ENCODE data around the gene TENM4.

DNA sequence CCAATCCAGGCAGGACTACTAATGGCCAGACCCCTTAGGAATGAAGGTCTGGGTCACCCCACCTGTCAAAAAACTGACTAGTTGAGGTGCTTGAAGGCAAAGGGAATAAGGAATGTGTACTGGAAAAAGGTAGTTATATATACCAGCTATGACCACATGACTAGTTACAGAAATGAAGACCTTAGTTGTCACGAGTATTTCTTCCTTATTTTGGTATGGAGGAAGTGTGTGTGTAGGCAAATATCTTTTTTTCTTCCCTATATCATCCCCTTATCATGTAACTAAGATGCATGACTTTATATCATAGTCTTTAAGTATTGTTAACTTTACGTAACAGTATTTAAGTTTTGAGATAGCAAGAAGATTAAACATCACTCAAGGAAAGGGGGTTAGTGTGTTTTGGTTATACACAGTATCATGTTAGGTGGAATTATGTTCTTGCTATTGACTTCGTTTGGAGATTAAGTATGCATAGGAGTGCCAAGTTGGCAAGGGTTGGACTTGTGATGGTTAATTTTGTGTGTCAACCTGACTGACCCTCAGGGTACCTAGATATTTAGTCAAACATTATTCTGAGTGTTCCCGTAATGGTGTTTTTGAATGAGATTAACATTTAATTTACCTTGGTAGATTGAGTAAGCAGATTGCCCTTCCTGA, 828.0 kb downstream of the TENM4 start:
- TF ChIP-seq, protein P1, sequence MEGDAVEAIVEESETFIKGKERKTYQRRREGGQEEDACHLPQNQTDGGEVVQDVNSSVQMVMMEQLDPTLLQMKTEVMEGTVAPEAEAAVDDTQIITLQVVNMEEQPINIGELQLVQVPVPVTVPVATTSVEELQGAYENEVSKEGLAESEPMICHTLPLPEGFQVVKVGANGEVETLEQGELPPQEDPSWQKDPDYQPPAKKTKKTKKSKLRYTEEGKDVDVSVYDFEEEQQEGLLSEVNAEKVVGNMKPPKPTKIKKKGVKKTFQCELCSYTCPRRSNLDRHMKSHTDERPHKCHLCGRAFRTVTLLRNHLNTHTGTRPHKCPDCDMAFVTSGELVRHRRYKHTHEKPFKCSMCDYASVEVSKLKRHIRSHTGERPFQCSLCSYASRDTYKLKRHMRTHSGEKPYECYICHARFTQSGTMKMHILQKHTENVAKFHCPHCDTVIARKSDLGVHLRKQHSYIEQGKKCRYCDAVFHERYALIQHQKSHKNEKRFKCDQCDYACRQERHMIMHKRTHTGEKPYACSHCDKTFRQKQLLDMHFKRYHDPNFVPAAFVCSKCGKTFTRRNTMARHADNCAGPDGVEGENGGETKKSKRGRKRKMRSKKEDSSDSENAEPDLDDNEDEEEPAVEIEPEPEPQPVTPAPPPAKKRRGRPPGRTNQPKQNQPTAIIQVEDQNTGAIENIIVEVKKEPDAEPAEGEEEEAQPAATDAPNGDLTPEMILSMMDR (IDR thresholded peaks at IDR 0.05) = no peak
- TF ChIP-seq JUNB (IDR thresholded peaks at IDR 0.05) (no peak), EP300 (IDR thresholded peaks at IDR 0.05) (no peak), POLR2A (IDR thresholded peaks at IDR 0.05; ENCODE audit: low read length) (no peak), RAD21 (conservative IDR thresholded peaks at IDR 0.05 in 1 of 2, IDR thresholded peaks at IDR 0.05 in 1 of 2) (no peak), NPAS2 (CRISPR knock-in tag; IDR thresholded peaks at IDR 0.05; ENCODE audit: borderline replicate concordance) (no peak), MAZ (IDR thresholded peaks at IDR 0.05; ENCODE audit: borderline replicate concordance, low read depth, low read length) (no peak), JUN (IDR thresholded peaks at IDR 0.05) (no peak)
- TF ChIP-seq, protein P2, sequence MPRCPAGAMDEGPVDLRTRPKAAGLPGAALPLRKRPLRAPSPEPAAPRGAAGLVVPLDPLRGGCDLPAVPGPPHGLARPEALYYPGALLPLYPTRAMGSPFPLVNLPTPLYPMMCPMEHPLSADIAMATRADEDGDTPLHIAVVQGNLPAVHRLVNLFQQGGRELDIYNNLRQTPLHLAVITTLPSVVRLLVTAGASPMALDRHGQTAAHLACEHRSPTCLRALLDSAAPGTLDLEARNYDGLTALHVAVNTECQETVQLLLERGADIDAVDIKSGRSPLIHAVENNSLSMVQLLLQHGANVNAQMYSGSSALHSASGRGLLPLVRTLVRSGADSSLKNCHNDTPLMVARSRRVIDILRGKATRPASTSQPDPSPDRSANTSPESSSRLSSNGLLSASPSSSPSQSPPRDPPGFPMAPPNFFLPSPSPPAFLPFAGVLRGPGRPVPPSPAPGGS (IDR thresholded peaks at IDR 0.05) = no peak
- TF ChIP-seq, protein P3, sequence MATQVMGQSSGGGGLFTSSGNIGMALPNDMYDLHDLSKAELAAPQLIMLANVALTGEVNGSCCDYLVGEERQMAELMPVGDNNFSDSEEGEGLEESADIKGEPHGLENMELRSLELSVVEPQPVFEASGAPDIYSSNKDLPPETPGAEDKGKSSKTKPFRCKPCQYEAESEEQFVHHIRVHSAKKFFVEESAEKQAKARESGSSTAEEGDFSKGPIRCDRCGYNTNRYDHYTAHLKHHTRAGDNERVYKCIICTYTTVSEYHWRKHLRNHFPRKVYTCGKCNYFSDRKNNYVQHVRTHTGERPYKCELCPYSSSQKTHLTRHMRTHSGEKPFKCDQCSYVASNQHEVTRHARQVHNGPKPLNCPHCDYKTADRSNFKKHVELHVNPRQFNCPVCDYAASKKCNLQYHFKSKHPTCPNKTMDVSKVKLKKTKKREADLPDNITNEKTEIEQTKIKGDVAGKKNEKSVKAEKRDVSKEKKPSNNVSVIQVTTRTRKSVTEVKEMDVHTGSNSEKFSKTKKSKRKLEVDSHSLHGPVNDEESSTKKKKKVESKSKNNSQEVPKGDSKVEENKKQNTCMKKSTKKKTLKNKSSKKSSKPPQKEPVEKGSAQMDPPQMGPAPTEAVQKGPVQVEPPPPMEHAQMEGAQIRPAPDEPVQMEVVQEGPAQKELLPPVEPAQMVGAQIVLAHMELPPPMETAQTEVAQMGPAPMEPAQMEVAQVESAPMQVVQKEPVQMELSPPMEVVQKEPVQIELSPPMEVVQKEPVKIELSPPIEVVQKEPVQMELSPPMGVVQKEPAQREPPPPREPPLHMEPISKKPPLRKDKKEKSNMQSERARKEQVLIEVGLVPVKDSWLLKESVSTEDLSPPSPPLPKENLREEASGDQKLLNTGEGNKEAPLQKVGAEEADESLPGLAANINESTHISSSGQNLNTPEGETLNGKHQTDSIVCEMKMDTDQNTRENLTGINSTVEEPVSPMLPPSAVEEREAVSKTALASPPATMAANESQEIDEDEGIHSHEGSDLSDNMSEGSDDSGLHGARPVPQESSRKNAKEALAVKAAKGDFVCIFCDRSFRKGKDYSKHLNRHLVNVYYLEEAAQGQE (IDR thresholded peaks at IDR 0.05) = no peak
- TF ChIP-seq, protein P4, sequence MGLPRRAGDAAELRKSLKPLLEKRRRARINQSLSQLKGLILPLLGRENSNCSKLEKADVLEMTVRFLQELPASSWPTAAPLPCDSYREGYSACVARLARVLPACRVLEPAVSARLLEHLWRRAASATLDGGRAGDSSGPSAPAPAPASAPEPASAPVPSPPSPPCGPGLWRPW (IDR thresholded peaks at IDR 0.05) = no peak
